PC-9 (cell line): ENCODE measurements around the gene APBA2. TPM values are rescaled to one million over a fixed set of nuclear protein-coding genes. Genes with fewer than 3 reads are reported as not detected.

Source experiments
- BruUV-seq: library from RNA; stranded (reverse); fragments of 400-500 nt; replicated peaks from 2 replicates; lab custom pipeline; 2021; lab: Mats Ljungman, UMichigan
- CTCF ChIA-PET: fragments of 300-600 bp; sonication (Branson Sonifier 250); formaldehyde crosslinking; loops from one replicate; lab custom pipeline; 2022; ENCODE audit warnings: antibody characterized with exemption; lab: Charles Lee
- POLR2A ChIA-PET: fragments of 300-600 bp; sonication (Branson Sonifier 250); formaldehyde crosslinking; loops from one replicate; lab custom pipeline; 2022; ENCODE audit warnings: antibody characterized with exemption; ENCODE audit not compliant: unreplicated experiment; lab: Charles Lee
- DNase-seq, 2 experiments: peaks; one replicate each; pipeline versions ENCODE4 v3.0.0 to v3.0.0-alpha.2; 2015 to 2022; ENCODE audit warnings: mixed read lengths in 1 of 2
- H2AFZ ChIP-seq: fragments of 200-600 bp; sonication (generic); 2 replicates; pipeline ENCODE4 v1.8.1; 2017; ENCODE audit warnings: antibody characterized with exemption
- H3F3A ChIP-seq: fragments of 200-600 bp; sonication (generic); 2 replicates; pipeline ENCODE4 v1.8.1; 2017; ENCODE audit warnings: antibody characterized with exemption, mild to moderate bottlenecking, low read depth; ENCODE audit not compliant: insufficient read depth
- H3K27ac ChIP-seq: fragments of 200-600 bp; sonication (generic); 2 replicates; pipeline ENCODE4 v1.6.1; 2016; ENCODE audit warnings: mixed run types
- H3K27me3 ChIP-seq: fragments of 200-600 bp; sonication (generic); 2 replicates; pipeline ENCODE4 v1.6.1; 2016; ENCODE audit warnings: low read depth, mixed run types; ENCODE audit not compliant: insufficient read depth
- H3K36me3 ChIP-seq: fragments of 200-600 bp; sonication (generic); 2 replicates; pipeline ENCODE4 v1.6.1; 2016; ENCODE audit warnings: low read depth, mixed run types
- H3K4me1 ChIP-seq: fragments of 200-600 bp; sonication (generic); replicated peaks from 2 replicates; pipeline ENCODE4 v1.6.1; 2016; ENCODE audit warnings: mixed run types; ENCODE audit not compliant: insufficient read depth
- H3K4me2 ChIP-seq: fragments of 200-600 bp; sonication (generic); 2 replicates; pipeline ENCODE4 v1.6.1; 2017; ENCODE audit warnings: mixed run types
- H3K4me3 ChIP-seq: fragments of 200-600 bp; sonication (generic); 2 replicates; pipeline ENCODE4 v1.6.1; 2016; ENCODE audit warnings: mixed run types
- H3K79me2 ChIP-seq: fragments of 200-600 bp; sonication (generic); 2 replicates; pipeline ENCODE4 v1.6.1; 2017; ENCODE audit warnings: low read depth, mixed run types
- H3K9me2 ChIP-seq: fragments of 200-600 bp; sonication (generic); 2 replicates; pipeline ENCODE4 v1.8.1; 2017; ENCODE audit warnings: mild to moderate bottlenecking; ENCODE audit not compliant: insufficient read depth
- H3K9me3 ChIP-seq: fragments of 200-600 bp; sonication (generic); 2 replicates; pipeline ENCODE4 v1.8.1; 2016; ENCODE audit warnings: low read depth; ENCODE audit not compliant: insufficient read depth
- H4K20me1 ChIP-seq: fragments of 200-600 bp; sonication (generic); 2 replicates; pipeline ENCODE4 v1.8.1; 2017; ENCODE audit not compliant: insufficient read depth
- CTCF ChIP-seq: fragments of 200-600 bp; sonication (generic); conservative IDR thresholded peaks from 2 replicates; pipeline ENCODE4 v1.6.1; 2017; ENCODE audit warnings: mixed run types, antibody characterized with exemption, mild to moderate bottlenecking, moderate library complexity
- EZH2 ChIP-seq: fragments of 200-600 bp; sonication (generic); IDR thresholded peaks from 2 replicates; pipeline ENCODE4 v1.8.0; 2017; ENCODE audit warnings: antibody characterized with exemption, low read depth
- intact Hi-C: fragments of 100-400 bp; cut with micrococcal nuclease; formaldehyde crosslinking; loops from one replicate; pipeline ENCODE4 v1.10.0; 2022; ENCODE audit not compliant: unreplicated experiment
- total RNA-seq: library from RNA; stranded (reverse); gene quantifications from 2 replicates; pipeline ENCODE4 v1.2.3, GENCODE V29; 2021

Gene APBA2
- total RNA-seq, 1 experiment from 2014 or later, result not detected

- Histone ChIP-seq H3K27me3 (peaks cover 65% of the 10 kb centered on the region), H3F3A (no peaks in the 10 kb centered on the region), H3K27ac (no peak overlapping the region), H3K4me3 (no peak overlapping the region), H3K9me2 (no peaks in the 10 kb centered on the region), H2AFZ (no peak overlapping the region), H3K9me3 (no peaks in the 10 kb centered on the region), H3K36me3 (no peaks in the 10 kb centered on the region), H3K4me1 (no peaks in the 10 kb centered on the region), H4K20me1 (no peaks in the 10 kb centered on the region), H3K79me2 (no peaks in the 10 kb centered on the region), H3K4me2 (no peak overlapping the region)
- intact Hi-C loops, result no loop called here
- ChIA-PET POLR2A (no interaction called here), CTCF (no interaction called here)
- no peak for DNase-seq
- TF ChIP-seq EZH2 (no peak), CTCF (no peak)
- no TSS peak for BruUV-seq
Observed at GRCh38 chr15:28901987-28902745, 16.4 kb downstream of the APBA2 start.

- ChIA-PET CTCF (no interaction called here), POLR2A (no interaction called here)
- Histone ChIP-seq H4K20me1 (no peaks in the 10 kb centered on the region), H3F3A (no peaks in the 10 kb centered on the region), H3K4me2 (no peak overlapping the region), H3K4me3 (no peak overlapping the region), H3K36me3 (no peaks in the 10 kb centered on the region), H3K27ac (no peak overlapping the region), H3K27me3 (peaks cover 68% of the 10 kb centered on the region), H3K4me1 (no peaks in the 10 kb centered on the region), H3K9me3 (no peaks in the 10 kb centered on the region), H2AFZ (no peak overlapping the region), H3K9me2 (no peaks in the 10 kb centered on the region), H3K79me2 (no peaks in the 10 kb centered on the region)
- intact Hi-C loops, result no loop called here
- BruUV-seq, result no TSS peak
- no peak for TF ChIP-seq EZH2
- no peak for DNase-seq
Observed at GRCh38 chr15:28902856-28903255, 17.1 kb downstream of the APBA2 start.

- H3K79me2 ChIP-seq, result no peaks in the 10 kb centered on the region
- no peaks in the 10 kb centered on the region for H3K36me3 ChIP-seq
- H3K9me3 ChIP-seq, result no peaks in the 10 kb centered on the region
- ChIA-PET CTCF (no interaction called here), POLR2A (no interaction called here)
- DNase-seq, result no peak
- no TSS peak for BruUV-seq
- no peaks in the 10 kb centered on the region for H3F3A ChIP-seq
- intact Hi-C loops, result no loop called here
- no peak overlapping the region for H2AFZ ChIP-seq
- H3K27ac ChIP-seq, result no peak overlapping the region
- H3K4me2 ChIP-seq, result no peak overlapping the region
- no peaks in the 10 kb centered on the region for H3K4me1 ChIP-seq
- TF ChIP-seq CTCF (no peak), EZH2 (no peak)
- no peaks in the 10 kb centered on the region for H4K20me1 ChIP-seq
- no peaks in the 10 kb centered on the region for H3K9me2 ChIP-seq
- no peak overlapping the region for H3K4me3 ChIP-seq
- H3K27me3 ChIP-seq, result peaks cover 67% of the 10 kb centered on the region
Observed at GRCh38 chr15:28903555-28903954, 17.8 kb downstream of the APBA2 start.

GRCh38 chr15:28904003-28904402 lies 18.2 kb downstream of the APBA2 start:
- TF ChIP-seq EZH2 (no peak), CTCF (no peak)
- Histone ChIP-seq H3K27ac (no peak overlapping the region), H3K36me3 (no peaks in the 10 kb centered on the region), H3K4me1 (no peaks in the 10 kb centered on the region), H4K20me1 (no peaks in the 10 kb centered on the region), H3K9me2 (no peaks in the 10 kb centered on the region), H3K79me2 (no peaks in the 10 kb centered on the region), H3K27me3 (peaks cover 66% of the 10 kb centered on the region), H2AFZ (no peak overlapping the region), H3K4me3 (no peak overlapping the region), H3K4me2 (no peak overlapping the region), H3F3A (no peaks in the 10 kb centered on the region), H3K9me3 (no peaks in the 10 kb centered on the region)
- no peak for DNase-seq
- intact Hi-C loops, result no loop called here
- ChIA-PET POLR2A (no interaction called here), CTCF (no interaction called here)
- BruUV-seq, result no TSS peak
